CD14-positive monocyte (primary cell): Measurements from ENCODE around the gene HYKK. TPM values are rescaled to one million over a fixed set of nuclear protein-coding genes. Genes with fewer than 3 reads are reported as not detected.

Experiments used
- DNase-seq, 3 donors: peaks; one replicate each; pipeline ENCODE4 v3.0.0-alpha.2; 2011 to 2022
- H2AFZ ChIP-seq: 2 replicates; pipeline ENCODE4 v1.6.0; 2012; ENCODE audit warnings: mild to moderate bottlenecking, low read depth, low read length, inconsistent platforms; ENCODE audit not compliant: insufficient read depth, poor library complexity, severe bottlenecking
- H3K27ac ChIP-seq, 2 donors: 1 replicate in 1 of 2; 2 replicates in 1 of 2; pipeline ENCODE4 v1.5.1; 2012 to 2013; ENCODE audit warnings: low read length in 2 of 2, control low read depth in 1 of 2, inconsistent platforms in 1 of 2, low read depth in 1 of 2, mild to moderate bottlenecking in 1 of 2
- H3K27me3 ChIP-seq, 2 donors: one replicate each; pipeline versions ENCODE4 v1.6.0 to v1.6.1; 2011 to 2013; ENCODE audit warnings: low read length in 2 of 2; ENCODE audit not compliant: control insufficient read depth in 2 of 2, insufficient read depth in 2 of 2
- H3K36me3 ChIP-seq, 2 donors: replicated peaks in 1 of 2; 1 replicate in 1 of 2; 2 replicates in 1 of 2; pipeline versions ENCODE4 v1.5.1 to v1.6.1; 2012 to 2013; ENCODE audit warnings: low read length in 2 of 2, control low read depth in 1 of 2, inconsistent platforms in 1 of 2, mild to moderate bottlenecking in 1 of 2; ENCODE audit not compliant: insufficient read depth in 2 of 2, control insufficient read depth in 1 of 2
- H3K4me1 ChIP-seq, 2 donors: 1 replicate in 1 of 2; 2 replicates in 1 of 2; pipeline versions ENCODE4 v1.5.1 to v1.6.1; 2012 to 2013; ENCODE audit warnings: low read length in 2 of 2, control low read depth in 1 of 2, inconsistent platforms in 1 of 2, mild to moderate bottlenecking in 1 of 2, moderate library complexity in 1 of 2; ENCODE audit not compliant: insufficient read depth in 2 of 2, control insufficient read depth in 1 of 2
- H3K4me2 ChIP-seq: replicated peaks from 2 replicates; pipeline ENCODE3; 2012; ENCODE audit warnings: low read length, moderate library complexity, mild to moderate bottlenecking; ENCODE audit not compliant: poor library complexity, severe bottlenecking; ENCODE audit errors: extremely low read depth
- H3K4me3 ChIP-seq, 3 experiments: fragments of 200-600 bp in 1 of 3; sonication (generic) in 1 of 3; replicated peaks in 1 of 3; 1 replicate in 2 of 3; 2 replicates in 1 of 3; pipeline ENCODE4 v1.5.1; 2011 to 2013; ENCODE audit warnings: low read length in 3 of 3, mild to moderate bottlenecking in 3 of 3, control low read depth in 2 of 3, low read depth in 2 of 3, inconsistent platforms in 1 of 3, moderate library complexity in 1 of 3
- H3K79me2 ChIP-seq: 2 replicates; pipeline ENCODE4 v1.6.0; 2012; ENCODE audit warnings: mild to moderate bottlenecking, control low read depth, inconsistent platforms, low read length, moderate library complexity; ENCODE audit not compliant: insufficient read depth
- H3K9ac ChIP-seq: 2 replicates; pipeline ENCODE4 v1.6.0; 2017; ENCODE audit warnings: low read length, mild to moderate bottlenecking; ENCODE audit not compliant: insufficient read depth, poor library complexity, severe bottlenecking
- H3K9me3 ChIP-seq, 2 donors: replicated peaks in 1 of 2; 1 replicate in 1 of 2; 2 replicates in 1 of 2; pipeline versions ENCODE4 v1.5.1 to v1.6.1; 2012 to 2013; ENCODE audit warnings: low read length in 2 of 2, control low read depth in 1 of 2; ENCODE audit not compliant: control insufficient read depth in 1 of 2, insufficient read depth in 1 of 2
- H4K20me1 ChIP-seq: 2 replicates; pipeline ENCODE4 v1.6.0; 2012; ENCODE audit warnings: mild to moderate bottlenecking, low read length, control low read depth, moderate library complexity; ENCODE audit not compliant: insufficient read depth
- H3K27ac Mint-ChIP-seq, 7 donors: one replicate each; pipeline ENCODE4 v1.8.0; 2020; ENCODE audit warnings: mild to moderate bottlenecking in 7 of 7, mixed read lengths in 7 of 7, moderate library complexity in 6 of 7, inconsistent platforms in 2 of 7
- H3K27me3 Mint-ChIP-seq, 3 donors: one replicate each; pipeline ENCODE4 v1.8.0; 2021 to 2022; ENCODE audit warnings: low read depth in 3 of 3, mild to moderate bottlenecking in 3 of 3, mixed read lengths in 3 of 3, moderate library complexity in 3 of 3, inconsistent platforms in 1 of 3
- H3K36me3 Mint-ChIP-seq, 2 donors: one replicate each; pipeline ENCODE4 v1.8.0; 2020; ENCODE audit warnings: mixed read lengths in 2 of 2, inconsistent platforms in 1 of 2, mild to moderate bottlenecking in 1 of 2
- H3K4me1 Mint-ChIP-seq: one replicate; pipeline ENCODE4 v1.8.0; 2020; ENCODE audit warnings: mild to moderate bottlenecking, mixed read lengths
- H3K4me3 Mint-ChIP-seq, 2 donors: one replicate each; pipeline ENCODE4 v1.8.0; 2020; ENCODE audit warnings: mild to moderate bottlenecking in 2 of 2, mixed read lengths in 2 of 2, moderate library complexity in 1 of 2
- H3K9me3 Mint-ChIP-seq, 7 donors: one replicate each; pipeline ENCODE4 v1.8.0; 2020 to 2022; ENCODE audit warnings: mixed read lengths in 7 of 7, mild to moderate bottlenecking in 6 of 7, moderate library complexity in 6 of 7, inconsistent platforms in 2 of 7
- CTCF ChIP-seq: fragments of 200-600 bp; IDR thresholded peaks from one replicate; pipeline ENCODE4 v1.8.0; 2022; ENCODE audit warnings: antibody characterized with exemption, mild to moderate bottlenecking
- WGBS: methylation state at CpG from one replicate; pipeline ENCODE4 v1.1.5; 2013; ENCODE audit warnings: missing lambda C conversion rate; ENCODE audit not compliant: insufficient coverage; 5-methylcytosine and 5-hydroxymethylcytosine counted together
- intact Hi-C, 2 donors: fragments of 100-400 bp; cut with micrococcal nuclease; formaldehyde crosslinking; loops; one replicate each; pipeline versions ENCODE4 v1.15.0 to v1.15.1; 2023
- polyA plus RNA-seq, 3 donors: library from polyadenylated mRNA; depleted of rRNA in 1 of 3; unstranded in 2 of 3; stranded (reverse) in 1 of 3; fragments of 300-500 nt in 2 of 3; fragments of >200 nt in 1 of 3; fragmentation: Illumina TruSeq in 2 of 3; gene quantifications; 1 replicate in 2 of 3; 2 replicates in 1 of 3; pipeline ENCODE4 v1.2.3, GENCODE V29; 2012 to 2021

HYKK gene
- polyA plus RNA-seq, 3 donors, result 0.04 TPM; not detected in 2

- Mint-ChIP-seq H3K4me1 (no peaks in the 10 kb centered on the region), H3K27me3 (peaks cover 0 to 2% (median 0%) of the 10 kb centered on the region in 3 donors), H3K9me3 (no peaks in the 10 kb centered on the region), H3K4me3 (no peak overlapping the region), H3K27ac (peak overlapping the region in 1 of 7 donors; percentile 52), H3K36me3 (peaks cover 64 to 83% of the 10 kb centered on the region in 2 donors)
- no peak overlapping the region for H3K9ac ChIP-seq
- no peaks in the 10 kb centered on the region for H3K27me3 ChIP-seq
- no peak overlapping the region for H3K4me2 ChIP-seq
- no peaks in the 10 kb centered on the region for H3K9me3 ChIP-seq
- H3K36me3 ChIP-seq, result peaks cover 75 to 85% of the 10 kb centered on the region in 2 donors
- no peak overlapping the region for H3K4me3 ChIP-seq
- no peaks in the 10 kb centered on the region for H4K20me1 ChIP-seq
- TF ChIP-seq CTCF, result no peak
- H2AFZ ChIP-seq, result no peak overlapping the region
- no peak for DNase-seq
- H3K4me1 ChIP-seq, result no peaks in the 10 kb centered on the region
- H3K27ac ChIP-seq, result peak overlapping the region in 1 of 2 donors; percentile 42
- no peaks in the 10 kb centered on the region for H3K79me2 ChIP-seq
- intact Hi-C loops, result no loop called here
- WGBS, result 100% methylated on average over 1 of the region's 5 CpGs
Measured at GRCh38 chr15:78477295-78477694, 30.1 kb upstream of the HYKK start.

- TF ChIP-seq CTCF, result no peak
- no peaks in the 10 kb centered on the region for H4K20me1 ChIP-seq
- no peak overlapping the region for H2AFZ ChIP-seq
- WGBS, result no CpG with 5 or more reads among the region's 3 CpGs
- H3K79me2 ChIP-seq, result no peaks in the 10 kb centered on the region
- H3K36me3 ChIP-seq, result peaks cover 72 to 83% of the 10 kb centered on the region in 2 donors
- Mint-ChIP-seq H3K9me3 (no peaks in the 10 kb centered on the region), H3K4me1 (no peaks in the 10 kb centered on the region), H3K36me3 (peaks cover 62 to 87% of the 10 kb centered on the region in 2 donors), H3K4me3 (no peak overlapping the region), H3K27me3 (peaks cover 0 to 2% (median 0%) of the 10 kb centered on the region in 3 donors), H3K27ac (no peak overlapping the region)
- H3K9me3 ChIP-seq, result no peaks in the 10 kb centered on the region
- intact Hi-C loops, result no loop called here
- H3K27ac ChIP-seq, result no peak overlapping the region
- no peak overlapping the region for H3K4me3 ChIP-seq
- DNase-seq, result no peak
- H3K4me1 ChIP-seq, result no peaks in the 10 kb centered on the region
- H3K4me2 ChIP-seq, result no peak overlapping the region
- H3K27me3 ChIP-seq, result no peaks in the 10 kb centered on the region
- H3K9ac ChIP-seq, result no peak overlapping the region
Measured at GRCh38 chr15:78479650-78480049, 27.7 kb upstream of the HYKK start.
